ENCODE measurements around the gene BMPR1A.

DNA sequence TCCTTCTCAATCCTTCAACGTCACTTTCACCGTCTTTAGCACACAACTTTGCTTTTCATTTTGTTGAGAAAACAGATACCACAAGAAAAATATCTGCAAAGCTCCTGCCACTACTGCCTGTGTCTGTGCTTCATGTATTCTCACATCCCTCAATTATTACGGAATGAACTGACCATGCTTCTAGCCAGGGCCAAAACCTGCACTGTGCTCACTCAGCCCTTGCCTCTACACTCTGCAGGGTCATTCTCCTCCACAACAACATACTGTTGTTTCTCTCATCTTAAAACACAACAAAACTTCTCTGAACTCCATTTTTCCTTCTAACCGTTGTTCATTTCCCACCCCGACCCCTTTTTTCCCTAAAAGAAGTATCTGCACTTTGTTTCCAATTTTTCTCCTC lies 29.5 kb downstream of the BMPR1A start:
- TF ChIP-seq POLR2A (IDR thresholded peaks at IDR 0.05; ENCODE audit: low read length), result no peak
- TF ChIP-seq GATA1 (IDR thresholded peaks at IDR 0.05; ENCODE audit: low read depth, low read length), result no peak
